HUES64 (cell line): ENCODE results near the gene GDI1.

ENCODE experiments used
- H3K27ac ChIP-seq: 2 replicates; pipeline ENCODE4 v1.7.0; 2013; ENCODE audit warnings: low read depth, low read length, inconsistent platforms
- H3K27me3 ChIP-seq: 2 replicates; pipeline ENCODE4 v1.6.1; 2013; ENCODE audit warnings: mild to moderate bottlenecking, low read length; ENCODE audit not compliant: insufficient read depth
- H3K36me3 ChIP-seq: 2 replicates; pipeline ENCODE4 v1.6.1; 2013; ENCODE audit warnings: mild to moderate bottlenecking, low read length; ENCODE audit not compliant: insufficient read depth
- H3K4me1 ChIP-seq: 2 replicates; pipeline ENCODE4 v1.6.1; 2013; ENCODE audit warnings: mild to moderate bottlenecking, low read length, moderate library complexity; ENCODE audit not compliant: insufficient read depth
- H3K4me3 ChIP-seq: 2 replicates; pipeline ENCODE4 v1.5.1; 2013; ENCODE audit warnings: mild to moderate bottlenecking, low read length, moderate library complexity
- H3K9ac ChIP-seq: 2 replicates; pipeline ENCODE4 v1.6.1; 2013; ENCODE audit warnings: mild to moderate bottlenecking, low read depth, low read length
- H3K9me3 ChIP-seq: 2 replicates; pipeline ENCODE4 v1.6.1; 2013; ENCODE audit warnings: low read depth, low read length; ENCODE audit not compliant: insufficient read depth
- WGBS: fragments of 150-250, 120-280 bp; methylation state at CpG from one replicate; pipeline ENCODE4 v1.1.7; 2013; ENCODE audit warnings: missing lambda C conversion rate; 5-methylcytosine and 5-hydroxymethylcytosine counted together

GDI1 gene

DNA sequence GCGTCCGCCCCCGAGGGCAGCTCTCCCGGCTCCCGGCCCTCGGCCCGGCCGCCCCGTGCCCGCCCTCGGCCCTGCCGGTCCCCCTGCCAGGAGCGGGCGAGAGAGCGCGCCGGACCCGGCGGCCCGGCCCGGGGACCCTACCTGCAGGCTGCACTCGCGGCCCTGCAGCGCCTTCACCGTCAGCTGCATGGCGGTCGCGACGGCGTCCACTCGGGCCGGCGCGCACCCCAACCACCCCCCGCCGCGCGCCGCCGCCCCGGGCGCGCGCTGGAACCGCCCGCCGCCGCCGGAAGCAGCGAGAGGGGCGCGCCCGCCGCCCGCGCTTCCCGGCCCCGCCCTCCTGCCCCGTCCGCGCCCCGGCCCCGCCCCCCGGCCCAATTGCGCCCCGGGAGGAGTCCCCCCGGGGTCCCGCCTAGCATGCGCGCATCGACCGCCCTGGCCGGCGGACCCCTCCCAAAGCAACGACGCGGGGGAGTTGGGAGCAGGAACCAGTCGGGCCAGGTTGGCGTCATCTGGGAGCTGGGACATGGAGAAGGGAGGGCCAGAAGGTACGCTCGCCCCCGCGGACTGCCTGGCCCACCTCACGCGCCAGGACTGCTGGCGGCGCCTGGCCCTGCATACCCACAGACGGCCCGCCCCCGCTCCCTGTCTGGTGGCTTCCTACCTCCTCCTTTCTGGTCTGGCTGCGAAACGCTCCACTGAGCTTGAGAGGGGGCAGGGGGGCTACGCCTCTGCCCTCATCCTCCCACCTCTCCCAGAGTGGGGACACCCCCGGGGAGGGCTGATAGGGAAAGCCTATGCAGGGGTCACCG is 49.6 kb downstream of the GDI1 start, which contains the start of gene UBL4A:
Gene UBL4A, minus strand, starts transcription at position 220 of the 812 bp plus-strand sequence. Its CDS starts 31 bp downstream, at position 189.
- Histone ChIP-seq H3K4me3 (peak within 1 kb of the TSS; percentile 66), H3K27me3 (no peaks in the 10 kb centered on the region), H3K4me1 (no peaks in the 10 kb centered on the region), H3K36me3 (peaks cover 22% of the 10 kb centered on the region), H3K9ac (peak within 1 kb of the TSS; percentile 69), H3K9me3 (no peaks in the 10 kb centered on the region), H3K27ac (no peak within 1 kb of the TSS)
- under 1% methylated on average over 88 of the region's 95 CpGs for WGBS

DNA sequence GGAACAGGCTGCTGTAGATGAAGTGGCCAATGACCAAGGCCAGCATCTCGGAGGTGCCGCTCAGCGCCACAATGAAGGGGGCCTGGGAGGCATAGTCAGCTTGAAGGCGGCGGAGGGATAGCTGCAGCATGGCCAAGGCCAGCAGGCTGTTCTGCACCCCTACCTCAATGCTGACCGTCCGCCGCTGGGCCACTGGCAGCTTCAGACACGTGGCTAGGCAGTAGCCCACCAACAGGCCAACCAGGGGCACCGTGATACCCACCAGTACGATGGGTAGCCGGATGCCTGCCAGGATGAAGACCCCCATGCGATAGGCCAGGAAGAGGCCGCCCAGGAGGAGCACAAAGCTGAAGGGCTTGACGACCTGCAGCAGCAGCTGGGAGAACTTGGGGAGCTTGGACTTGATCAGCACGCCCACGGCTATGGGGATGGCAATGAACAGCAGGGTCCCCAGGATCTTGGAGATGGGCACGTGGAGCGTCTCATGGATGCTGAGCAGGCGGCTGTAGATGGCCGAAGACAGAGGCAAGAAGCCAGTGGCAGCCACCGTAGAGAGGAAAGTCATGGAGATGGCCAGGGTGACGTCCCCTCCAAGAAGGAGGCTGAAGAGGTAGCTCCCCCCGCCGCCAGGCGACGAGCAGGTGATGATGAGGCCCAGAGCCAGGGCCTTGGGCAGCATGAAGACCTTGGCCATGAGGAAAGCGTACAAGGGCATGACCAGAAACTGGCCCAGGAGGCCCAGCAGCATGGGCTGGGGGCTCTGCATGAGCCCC is 50.8 kb downstream of the GDI1 start:
- Histone ChIP-seq H3K4me3 (no peak overlapping the region), H3K4me1 (no peaks in the 10 kb centered on the region), H3K27me3 (no peaks in the 10 kb centered on the region), H3K36me3 (peaks cover 22% of the 10 kb centered on the region), H3K9me3 (no peaks in the 10 kb centered on the region), H3K9ac (no peak overlapping the region), H3K27ac (no peak overlapping the region)
- 96% methylated on average over 28 of the region's 28 CpGs for WGBS

DNA sequence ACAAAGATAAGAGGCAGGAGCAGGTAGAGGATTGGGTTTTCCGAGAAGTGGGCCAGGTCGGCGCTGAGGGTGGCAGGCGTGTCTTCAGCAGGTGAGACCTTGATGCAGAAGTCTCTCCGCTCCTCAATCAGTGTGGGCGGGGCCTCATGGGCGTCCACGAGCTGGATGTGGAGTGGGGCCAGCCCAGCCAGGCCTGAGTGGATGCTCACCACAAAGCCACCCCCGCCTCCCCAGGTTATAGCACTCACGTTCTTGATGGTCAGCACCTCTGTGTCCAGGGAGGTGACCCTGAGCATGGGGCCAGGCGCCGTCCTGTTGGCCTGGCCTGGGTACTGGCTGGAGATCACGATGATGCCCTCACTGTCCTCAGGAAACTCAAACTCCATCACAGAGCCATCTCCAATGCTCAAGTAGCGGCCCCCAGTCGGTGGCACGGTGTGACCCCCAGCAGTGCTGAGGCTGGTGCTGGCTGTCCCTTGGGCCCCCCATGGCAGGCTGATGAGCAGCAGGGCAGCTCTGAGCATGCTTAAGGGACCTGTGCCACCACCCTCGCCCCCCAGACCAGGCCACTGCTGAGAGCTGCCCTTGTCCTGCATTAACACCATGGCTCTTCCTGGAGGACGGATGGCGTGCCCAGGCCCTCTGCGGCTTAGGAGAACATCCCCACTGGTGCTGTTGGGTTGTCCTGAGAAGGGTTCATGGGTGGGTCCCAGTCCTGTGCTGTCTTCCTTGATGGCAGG is 51.6 kb downstream of the GDI1 start:
- Histone ChIP-seq H3K9ac (no peak overlapping the region), H3K4me1 (no peaks in the 10 kb centered on the region), H3K27me3 (no peaks in the 10 kb centered on the region), H3K4me3 (no peak overlapping the region), H3K9me3 (no peaks in the 10 kb centered on the region), H3K27ac (no peak overlapping the region), H3K36me3 (peaks cover 19% of the 10 kb centered on the region)
- WGBS, result 95% methylated on average over 20 of the region's 20 CpGs

DNA sequence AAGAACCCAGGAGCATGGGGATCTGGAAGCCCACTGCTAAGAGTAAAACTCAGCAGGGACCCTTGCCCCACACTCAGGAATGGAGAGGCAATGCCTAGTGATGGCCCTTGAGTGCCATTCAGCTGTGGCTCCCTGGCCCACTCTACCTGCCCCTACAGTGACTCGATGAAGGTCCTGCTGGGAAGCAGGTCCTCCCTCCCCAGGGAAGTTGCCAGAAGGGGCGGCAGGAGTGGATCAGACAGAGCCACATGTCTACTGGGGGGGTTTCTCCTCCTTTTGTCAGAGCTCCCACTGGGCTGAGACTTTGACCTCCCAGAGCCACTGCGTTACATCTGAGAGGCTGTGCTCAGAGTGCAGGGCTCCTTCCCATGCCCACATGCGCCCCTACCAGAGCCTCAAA is 52.2 kb downstream of the GDI1 start:
- Histone ChIP-seq H3K4me3 (no peak overlapping the region), H3K4me1 (no peaks in the 10 kb centered on the region), H3K9ac (no peak overlapping the region)

DNA sequence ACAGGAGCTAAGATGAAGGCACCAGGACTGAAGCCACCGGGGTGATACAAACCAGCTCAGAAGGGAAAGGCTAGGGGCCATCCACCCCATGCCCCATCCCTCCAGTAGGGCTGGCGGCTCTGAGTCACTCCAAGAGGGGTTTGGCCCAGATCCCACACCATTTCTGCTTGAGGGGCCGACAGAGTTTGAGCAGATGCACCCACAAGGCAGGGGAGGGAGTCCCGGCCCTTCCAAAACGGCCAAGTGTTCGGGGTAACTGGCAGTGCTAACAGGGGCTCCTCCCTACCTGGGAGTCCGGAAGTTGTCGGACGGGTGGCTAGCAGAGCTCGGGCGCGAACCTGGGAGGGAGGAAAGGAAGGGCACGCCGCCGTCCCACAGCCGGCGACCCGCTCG is 53.1 kb downstream of the GDI1 start:
- no peaks in the 10 kb centered on the region for H3K9me3 ChIP-seq
- 8% methylated on average over 19 of the region's 19 CpGs for WGBS
- peak overlapping the region; percentile 30; the same call in 1 of the 2 replicates for H3K9ac ChIP-seq
- no peak overlapping the region for H3K27ac ChIP-seq
- H3K4me1 ChIP-seq, result no peaks in the 10 kb centered on the region
- H3K4me3 ChIP-seq, result peak overlapping the region; percentile 59
- peaks cover 4% of the 10 kb centered on the region for H3K36me3 ChIP-seq
- H3K27me3 ChIP-seq, result no peaks in the 10 kb centered on the region

More for the DNA sequence above, 52.2 kb downstream of the GDI1 start:
- Histone ChIP-seq H3K9me3 (no peaks in the 10 kb centered on the region), H3K36me3 (peaks cover 12% of the 10 kb centered on the region), H3K27me3 (no peaks in the 10 kb centered on the region), H3K27ac (no peak overlapping the region)
- 94% methylated on average over 4 of the region's 4 CpGs for WGBS

DNA sequence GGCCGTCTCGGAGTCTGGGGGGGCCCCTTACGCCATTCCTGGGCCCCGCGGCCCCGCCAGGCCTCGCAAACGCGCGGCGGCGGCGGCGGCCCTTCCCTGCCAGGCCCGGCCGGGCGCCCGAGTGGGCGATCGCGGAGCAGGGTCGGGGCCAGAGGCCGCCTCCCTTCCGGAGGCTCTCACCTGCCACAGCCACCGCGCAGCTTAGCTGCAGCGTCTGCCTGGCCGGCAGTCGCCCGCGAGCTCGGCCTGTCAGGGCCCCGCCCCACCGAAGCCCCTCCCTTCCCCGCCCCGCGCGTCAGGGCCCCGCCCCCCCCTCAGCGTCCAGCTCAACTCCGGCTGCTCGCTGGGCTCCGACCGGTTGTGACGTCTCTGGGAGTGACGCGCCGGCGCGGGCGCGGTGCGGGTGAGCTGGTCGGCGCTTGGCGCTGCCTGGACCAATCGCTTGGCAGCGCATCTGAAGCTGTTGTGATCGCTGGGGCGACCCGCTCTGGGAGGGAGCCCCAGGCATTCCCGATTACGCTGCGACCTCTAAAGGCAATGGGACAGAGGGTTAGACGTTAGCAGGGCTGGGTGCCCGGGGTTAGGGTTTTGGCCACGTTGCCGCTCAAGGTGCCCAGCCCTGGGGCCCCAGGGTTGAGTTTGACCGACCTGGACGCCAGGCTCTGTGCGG is 53.6 kb downstream of the GDI1 start, which contains the start of gene SLC10A3:
Gene SLC10A3, minus strand, starts transcription at position 216 of the 670 bp plus-strand sequence. CDS start 1,689 bp downstream, outside the sequence.
- H3K27me3 ChIP-seq, result no peaks in the 10 kb centered on the region

More for the DNA sequence above, 53.6 kb downstream of the GDI1 start, which contains the start of gene SLC10A3:
- Histone ChIP-seq H3K9ac (peak within 1 kb of the TSS; percentile 71), H3K4me1 (no peaks in the 10 kb centered on the region), H3K9me3 (no peaks in the 10 kb centered on the region), H3K4me3 (peak within 1 kb of the TSS; percentile 64), H3K27ac (peak within 1 kb of the TSS; percentile 95; the same call in 1 of the 2 replicates), H3K36me3 (no peaks in the 10 kb centered on the region)
- WGBS, result under 1% methylated on average over 65 of the region's 71 CpGs
